GM19099 (cell line): ENCODE measurements around the gene MRFAP1L1.

ENCODE experiments used
- POLR2A ChIP-seq: IDR thresholded peaks from 3 replicates; pipeline ENCODE4 v1.6.1; 2011; ENCODE audit warnings: low read depth; ENCODE audit not compliant: insufficient read length; ENCODE audit errors: extremely low read depth

Gene MRFAP1L1

GRCh38 chr4:6699388-6699787 lies 10.3 kb downstream of the MRFAP1L1 start:
- no peak for TF ChIP-seq POLR2A

GRCh38 chr4:6697131-6697530 lies 12.5 kb downstream of the MRFAP1L1 start:
- TF ChIP-seq POLR2A = no peak

GRCh38 chr4:6696611-6697010 lies 13.1 kb downstream of the MRFAP1L1 start:
- TF ChIP-seq POLR2A = no peak

GRCh38 chr4:6695660-6696610 lies 13.7 kb downstream of the MRFAP1L1 start:
- no peak for TF ChIP-seq POLR2A

GRCh38 chr4:6694177-6694901 lies 15.3 kb downstream of the MRFAP1L1 start:
- TF ChIP-seq POLR2A = no peak

- TF ChIP-seq POLR2A = no peak
These were observed 16.2 kb downstream of the MRFAP1L1 start, which contains the start of gene S100P for GRCh38 chr4:6693231-6694176. TSS of gene S100P (plus strand) at chr4:6693878. CDS start at chr4:6693933, 55 bp downstream.

- no peak for TF ChIP-seq POLR2A
These were observed 16.9 kb downstream of the MRFAP1L1 start for GRCh38 chr4:6692806-6693205.

- TF ChIP-seq POLR2A = no peak
These were observed 17.3 kb downstream of the MRFAP1L1 start for GRCh38 chr4:6692379-6692778.

- no peak for TF ChIP-seq POLR2A
These were observed 20.1 kb downstream of the MRFAP1L1 start for GRCh38 chr4:6689506-6689960.

- TF ChIP-seq POLR2A = no peak
These were observed 20.7 kb downstream of the MRFAP1L1 start for GRCh38 chr4:6688879-6689505.

GRCh38 chr4:6687947-6688878 lies 21.5 kb downstream of the MRFAP1L1 start:
- no peak for TF ChIP-seq POLR2A

GRCh38 chr4:6686104-6686787 lies 23.4 kb downstream of the MRFAP1L1 start:
- TF ChIP-seq POLR2A = no peak
